ENCODE measurements around the gene TSPAN9.

Gene TSPAN9

DNA sequence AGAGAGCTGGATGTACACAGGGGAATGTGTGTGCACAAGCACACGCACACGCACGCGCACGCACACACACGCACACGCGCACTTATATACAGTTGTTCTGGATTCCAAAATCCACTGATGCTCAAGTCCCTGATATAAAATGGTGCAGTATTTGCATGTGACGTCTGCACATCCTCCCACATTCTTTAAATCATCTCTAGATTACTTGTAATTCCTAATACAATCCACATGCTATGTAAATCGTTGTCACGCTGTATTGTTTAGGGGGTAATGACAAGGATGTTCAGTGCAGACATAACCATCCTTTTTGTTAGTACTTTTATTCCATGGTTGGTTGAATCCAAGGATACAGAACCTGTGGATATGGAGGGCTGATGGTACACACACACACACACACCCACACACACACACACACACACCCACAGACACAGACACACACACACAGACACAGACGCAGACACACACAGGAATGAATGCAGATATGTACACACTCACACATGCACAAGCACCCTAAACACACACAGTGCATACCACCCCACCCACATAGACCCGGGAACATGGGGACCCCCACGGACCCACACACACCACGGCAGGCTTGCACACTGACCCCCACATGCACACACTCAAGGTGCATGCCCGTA is 225.3 kb downstream of the TSPAN9 start:
- Histone ChIP-seq H3K9ac (no peak overlapping the region), H3K4me3 (ENCODE audit: low read depth, low read length) (no peak overlapping the region), H3K4me1 (peaks cover 5% of the 10 kb centered on the region), H3K36me3 (ENCODE audit: control insufficient read depth, insufficient read depth, low read length) (no peaks in the 10 kb centered on the region), H3K27ac (no peak overlapping the region), H3K27me3 (ENCODE audit: control insufficient read depth, insufficient read depth, low read length) (no peaks in the 10 kb centered on the region), H3K4me2 (ENCODE audit: low read length) (no peak overlapping the region), H3K79me2 (no peaks in the 10 kb centered on the region), H3K9me3 (ENCODE audit: control insufficient read depth, low read length) (no peaks in the 10 kb centered on the region), H2AFZ (no peak overlapping the region)
- TF ChIP-seq, protein P1, sequence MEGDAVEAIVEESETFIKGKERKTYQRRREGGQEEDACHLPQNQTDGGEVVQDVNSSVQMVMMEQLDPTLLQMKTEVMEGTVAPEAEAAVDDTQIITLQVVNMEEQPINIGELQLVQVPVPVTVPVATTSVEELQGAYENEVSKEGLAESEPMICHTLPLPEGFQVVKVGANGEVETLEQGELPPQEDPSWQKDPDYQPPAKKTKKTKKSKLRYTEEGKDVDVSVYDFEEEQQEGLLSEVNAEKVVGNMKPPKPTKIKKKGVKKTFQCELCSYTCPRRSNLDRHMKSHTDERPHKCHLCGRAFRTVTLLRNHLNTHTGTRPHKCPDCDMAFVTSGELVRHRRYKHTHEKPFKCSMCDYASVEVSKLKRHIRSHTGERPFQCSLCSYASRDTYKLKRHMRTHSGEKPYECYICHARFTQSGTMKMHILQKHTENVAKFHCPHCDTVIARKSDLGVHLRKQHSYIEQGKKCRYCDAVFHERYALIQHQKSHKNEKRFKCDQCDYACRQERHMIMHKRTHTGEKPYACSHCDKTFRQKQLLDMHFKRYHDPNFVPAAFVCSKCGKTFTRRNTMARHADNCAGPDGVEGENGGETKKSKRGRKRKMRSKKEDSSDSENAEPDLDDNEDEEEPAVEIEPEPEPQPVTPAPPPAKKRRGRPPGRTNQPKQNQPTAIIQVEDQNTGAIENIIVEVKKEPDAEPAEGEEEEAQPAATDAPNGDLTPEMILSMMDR (IDR thresholded peaks at IDR 0.05), result no peak

DNA sequence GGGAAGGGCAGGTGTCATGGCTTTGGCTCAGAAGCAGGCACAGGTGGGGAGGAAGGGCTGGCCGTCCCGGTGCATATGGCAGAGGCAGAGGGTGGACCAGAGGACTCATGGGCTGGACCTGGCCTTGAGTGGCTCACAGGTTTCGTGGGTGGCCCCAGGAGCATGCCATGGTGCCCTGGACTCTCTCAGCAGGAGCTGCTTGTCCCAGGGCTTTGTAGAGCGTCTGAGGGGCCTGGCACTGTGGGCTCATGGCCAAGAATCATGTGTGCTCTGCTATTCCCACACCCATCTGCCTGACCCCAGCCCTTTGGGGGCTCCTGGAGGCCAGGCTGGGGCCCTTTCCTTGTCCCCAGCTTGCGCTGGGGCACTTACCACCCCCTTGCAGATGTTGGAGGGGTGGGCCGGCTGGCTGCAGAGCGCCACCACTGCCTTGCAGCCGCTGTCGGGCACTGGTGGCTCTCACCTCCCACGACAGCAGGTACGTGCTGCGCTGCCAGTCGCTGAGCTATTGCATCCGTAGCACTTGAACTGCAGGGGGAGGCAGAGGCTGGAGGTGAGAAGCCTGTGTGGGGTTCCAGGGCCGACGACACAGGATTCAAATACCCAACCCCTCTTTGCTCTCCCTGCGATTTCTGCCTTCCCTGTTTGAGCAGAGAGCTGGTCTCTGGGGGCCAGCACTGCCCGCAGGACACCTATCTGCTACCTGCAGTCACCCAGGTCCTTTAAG is 226.4 kb downstream of the TSPAN9 start:
- Histone ChIP-seq H3K27ac (no peak overlapping the region), H3K27me3 (ENCODE audit: control insufficient read depth, insufficient read depth, low read length) (no peaks in the 10 kb centered on the region)

DNA sequence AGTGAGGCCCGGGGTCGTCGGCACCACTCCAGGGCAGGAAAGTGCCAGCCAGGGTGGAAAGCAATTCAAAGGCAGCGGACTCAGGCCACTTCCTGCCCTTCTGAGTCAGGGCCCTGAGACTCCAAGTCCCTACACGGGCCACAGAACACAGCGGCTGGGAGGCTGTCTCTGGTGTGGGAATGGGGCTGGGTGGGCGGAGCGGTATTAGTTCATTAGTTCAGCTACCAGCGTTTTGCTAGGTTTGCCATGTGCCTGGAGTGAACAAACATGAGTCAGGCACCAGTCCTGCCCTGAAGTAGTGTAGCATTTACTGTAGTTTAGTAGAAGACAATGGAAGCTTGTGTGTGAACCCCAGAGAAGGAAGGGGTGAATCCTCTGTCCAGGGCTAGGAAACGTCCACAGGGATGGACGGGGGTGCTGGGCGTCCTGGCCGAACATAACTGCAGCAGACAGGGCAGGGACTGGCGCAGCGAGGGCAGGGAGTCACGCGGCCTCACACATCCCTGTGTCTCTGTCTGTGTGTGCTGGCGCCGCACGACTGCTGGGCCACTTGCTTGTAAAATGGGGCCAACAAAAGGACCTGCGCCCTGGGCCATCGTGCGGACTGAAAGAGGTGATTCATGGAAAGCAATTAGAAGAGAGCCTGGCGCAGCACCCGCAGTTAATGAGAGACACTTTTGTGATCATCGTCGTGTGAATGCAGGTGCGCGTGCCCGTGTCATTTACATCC is 227.4 kb downstream of the TSPAN9 start:
- Histone ChIP-seq H3K79me2 (no peaks in the 10 kb centered on the region), H3K4me3 (ENCODE audit: low read depth, low read length) (no peak overlapping the region), H3K9ac (no peak overlapping the region), H3K36me3 (ENCODE audit: control insufficient read depth, insufficient read depth, low read length) (no peaks in the 10 kb centered on the region), H3K4me1 (peaks cover 5% of the 10 kb centered on the region), H3K9me3 (ENCODE audit: control insufficient read depth, low read length) (no peaks in the 10 kb centered on the region), H3K27ac (no peak overlapping the region), H3K27me3 (ENCODE audit: control insufficient read depth, insufficient read depth, low read length) (no peaks in the 10 kb centered on the region), H2AFZ (no peak overlapping the region), H3K4me2 (ENCODE audit: low read length) (no peak overlapping the region)
- TF ChIP-seq, protein P1 (IDR thresholded peaks at IDR 0.05), result no peak

More for the DNA sequence above, 226.4 kb downstream of the TSPAN9 start:
- Histone ChIP-seq H2AFZ (no peak overlapping the region), H3K9me3 (ENCODE audit: control insufficient read depth, low read length) (no peaks in the 10 kb centered on the region), H3K4me2 (ENCODE audit: low read length) (no peak overlapping the region), H3K4me3 (ENCODE audit: low read depth, low read length) (no peak overlapping the region), H3K4me1 (peaks cover 5% of the 10 kb centered on the region), H3K79me2 (no peaks in the 10 kb centered on the region), H3K36me3 (ENCODE audit: control insufficient read depth, insufficient read depth, low read length) (no peaks in the 10 kb centered on the region), H3K9ac (no peak overlapping the region)
- TF ChIP-seq, protein P1 (IDR thresholded peaks at IDR 0.05), result no peak

DNA sequence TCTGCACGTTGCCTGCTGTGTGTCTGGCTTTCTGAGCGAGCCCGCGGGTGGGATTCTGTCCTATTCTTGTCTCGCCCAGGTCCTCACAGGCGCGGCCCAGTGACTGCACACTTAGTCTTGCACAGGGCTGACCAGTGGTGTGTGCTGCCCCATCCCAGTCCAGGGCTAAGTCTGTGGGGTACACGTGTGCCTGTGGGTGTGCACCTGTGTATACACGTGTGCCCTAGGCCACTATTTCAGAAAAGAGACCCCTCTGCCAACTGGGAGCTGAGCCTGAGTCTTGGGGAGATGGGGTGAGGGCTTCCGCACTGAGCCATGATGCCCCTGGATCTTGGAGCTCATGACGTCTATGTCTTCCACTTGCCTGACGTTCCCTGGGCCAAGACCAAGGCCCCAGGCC is 228.3 kb downstream of the TSPAN9 start:
- Histone ChIP-seq H3K27me3 (ENCODE audit: control insufficient read depth, insufficient read depth, low read length) (no peaks in the 10 kb centered on the region), H3K9me3 (ENCODE audit: control insufficient read depth, low read length) (no peaks in the 10 kb centered on the region), H3K36me3 (ENCODE audit: control insufficient read depth, insufficient read depth, low read length) (no peaks in the 10 kb centered on the region), H3K9ac (no peak overlapping the region), H3K4me3 (ENCODE audit: low read depth, low read length) (no peak overlapping the region), H3K27ac (no peak overlapping the region), H2AFZ (no peak overlapping the region), H3K79me2 (no peaks in the 10 kb centered on the region), H3K4me1 (peaks cover under 1% of the 10 kb centered on the region), H3K4me2 (ENCODE audit: low read length) (no peak overlapping the region)
- TF ChIP-seq, protein P1 (IDR thresholded peaks at IDR 0.05), result no peak
